GM10847 (cell line): ENCODE results near the gene FBXL5.

ENCODE experiments used
- POLR2A ChIP-seq: IDR thresholded peaks from 2 replicates; pipeline ENCODE4 v1.6.1; 2011; ENCODE audit not compliant: insufficient read length; ENCODE audit errors: extremely low read depth

Gene FBXL5

DNA sequence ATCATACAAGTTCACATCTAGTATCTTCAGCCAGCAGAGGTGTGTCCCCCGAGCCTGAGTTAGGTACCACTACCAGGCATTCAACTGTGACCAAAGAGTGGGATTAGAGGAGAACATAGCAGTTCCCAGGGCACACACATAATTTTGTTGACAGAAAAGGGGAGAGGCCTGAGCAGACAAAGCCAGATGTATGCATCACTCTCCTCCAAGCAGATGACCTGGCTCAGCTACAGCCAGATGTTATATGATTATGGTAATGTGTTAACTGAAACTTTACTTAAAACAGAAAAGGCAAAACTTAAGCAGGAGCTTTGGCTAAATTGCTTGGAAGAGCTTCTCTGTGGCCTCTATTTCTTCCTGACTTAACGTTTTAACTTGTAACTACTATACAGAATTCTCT is 96.6 kb downstream of the FBXL5 start:
- TF ChIP-seq POLR2A = no peak

- TF ChIP-seq POLR2A = no peak
These were observed 97.2 kb downstream of the FBXL5 start for GRCh38 chr4:15557786-15558550.

- no peak for TF ChIP-seq POLR2A
These were observed 98.6 kb downstream of the FBXL5 start for GRCh38 chr4:15556511-15557092.
